AG08396 (cell line): ENCODE results near the gene CCDC71.

Experiments
- DNase-seq: peaks from one replicate; pipeline ENCODE4 v3.0.0; 2012; ENCODE audit warnings: low spot score, mixed read lengths

Gene CCDC71

DNA sequence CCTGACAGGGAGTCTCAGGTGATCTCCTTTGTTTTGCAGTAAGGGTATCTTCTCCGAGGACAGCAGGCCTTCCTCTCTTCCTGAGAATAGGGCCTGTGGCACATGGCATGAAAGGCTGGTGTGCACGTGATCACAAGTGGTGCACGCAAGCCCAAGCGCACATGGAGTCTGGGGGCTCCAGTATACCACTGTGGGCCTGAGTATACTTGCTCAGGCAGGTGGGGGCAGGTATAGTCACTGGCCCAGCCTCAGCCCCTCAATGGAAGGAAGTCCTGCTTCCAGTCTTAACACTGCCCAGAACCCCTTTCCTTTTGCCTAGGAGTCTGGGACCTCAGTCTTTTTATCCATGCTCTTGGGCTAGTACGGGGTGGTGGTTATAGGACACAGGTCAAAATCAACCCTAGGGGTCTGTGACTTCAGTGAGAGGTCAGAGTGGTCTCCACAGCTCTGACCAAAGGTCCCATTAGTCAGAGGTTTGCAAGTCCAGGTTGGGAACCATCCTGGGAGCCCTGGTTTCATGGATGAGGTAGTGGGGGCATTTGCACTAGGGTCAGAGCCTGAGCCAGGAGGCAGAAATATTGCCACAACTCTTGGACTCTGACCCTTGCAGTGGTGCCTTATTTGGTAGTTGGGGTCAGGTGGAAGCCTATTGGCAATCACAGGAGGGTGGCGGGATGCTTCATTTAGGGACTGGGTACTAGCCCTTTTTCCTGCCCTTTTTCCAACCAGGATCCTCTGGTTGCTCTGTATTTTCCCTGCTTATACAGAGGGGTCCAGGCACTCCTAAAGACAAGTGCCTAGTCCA lies 823 bp upstream of the CCDC71 start:
- DNase-seq = no peak

GRCh38 chr3:49164983-49165720 lies 979 bp downstream of the CCDC71 start:
- peak; percentile 35 for DNase-seq

- DNase-seq = no peak
Measured at GRCh38 chr3:49163609-49164008, 2.5 kb downstream of the CCDC71 start.

GRCh38 chr3:49162751-49163419 lies 3.2 kb downstream of the CCDC71 start:
- no peak for DNase-seq

GRCh38 chr3:49161808-49162530 lies 4.2 kb downstream of the CCDC71 start:
- no peak for DNase-seq

DNA sequence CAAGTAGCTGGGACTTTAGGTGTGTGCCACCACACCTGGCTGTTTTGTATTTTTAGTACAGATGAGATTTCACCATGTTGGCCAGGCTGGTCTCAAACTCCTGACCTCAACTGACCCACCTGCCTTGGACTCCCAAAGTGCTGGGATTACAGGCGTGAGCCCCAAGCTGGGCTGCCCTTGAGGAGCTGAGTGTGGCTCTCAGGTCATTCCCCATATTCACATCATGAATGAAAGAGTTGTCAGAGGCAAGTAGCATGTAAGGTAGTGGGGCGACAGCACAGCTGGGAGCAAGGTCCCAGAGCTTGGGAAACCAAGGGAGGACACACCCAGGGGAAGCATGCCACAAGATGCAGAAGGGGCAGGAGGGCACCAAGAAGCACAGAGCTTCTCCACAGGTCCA lies 4.9 kb downstream of the CCDC71 start:
- no peak for DNase-seq

DNA sequence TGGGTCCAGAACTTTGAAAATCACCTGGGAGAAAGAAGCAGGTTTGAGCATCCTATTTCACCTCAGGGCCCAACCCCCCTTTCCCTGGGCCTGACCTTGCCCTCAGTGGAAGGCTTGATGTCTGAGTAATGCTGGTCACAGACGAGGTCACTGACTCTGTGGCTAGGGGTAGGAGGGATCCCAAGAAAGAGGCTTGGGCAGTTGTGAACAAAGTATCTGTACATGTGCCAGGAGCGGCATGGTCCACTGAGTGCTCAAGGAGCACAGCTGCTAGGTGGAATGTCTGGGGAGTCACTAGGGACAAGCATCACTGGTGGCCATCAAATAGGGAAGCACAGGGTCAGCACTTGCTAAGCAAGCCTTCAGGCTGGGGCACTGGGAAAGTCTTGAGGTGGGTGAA lies 7.3 kb downstream of the CCDC71 start:
- no peak for DNase-seq

DNA sequence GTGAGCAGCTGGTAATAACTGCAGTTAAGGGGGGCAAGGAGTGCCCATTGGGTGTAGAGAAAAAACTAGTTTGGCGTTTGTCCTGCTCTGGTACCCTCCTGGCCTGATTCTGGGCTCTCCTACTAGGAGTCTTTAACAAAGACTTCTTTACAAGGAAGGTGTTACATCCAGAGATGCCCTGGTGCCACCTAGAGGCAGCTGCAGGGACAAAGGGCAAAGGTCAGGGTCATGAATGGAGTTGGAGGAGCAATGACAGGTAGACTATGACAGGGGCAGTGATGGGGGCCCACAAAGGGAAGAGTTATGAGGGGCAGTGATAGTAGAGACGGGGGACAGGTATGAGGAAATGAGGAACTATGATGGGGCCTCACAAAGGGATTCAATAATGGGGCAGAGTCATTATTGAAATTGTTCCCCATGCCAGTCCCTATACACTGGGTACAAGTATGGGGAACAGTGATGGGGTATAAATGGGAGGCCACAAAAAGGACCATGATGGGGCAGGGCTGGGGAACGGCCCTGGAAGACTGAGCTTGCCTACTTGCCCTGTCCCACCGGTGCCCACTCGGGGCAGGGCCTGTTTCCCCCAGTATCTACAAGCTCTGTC lies 7.9 kb downstream of the CCDC71 start:
- DNase-seq = no peak

GRCh38 chr3:49157289-49157688 lies 8.8 kb downstream of the CCDC71 start:
- DNase-seq = no peak

DNA sequence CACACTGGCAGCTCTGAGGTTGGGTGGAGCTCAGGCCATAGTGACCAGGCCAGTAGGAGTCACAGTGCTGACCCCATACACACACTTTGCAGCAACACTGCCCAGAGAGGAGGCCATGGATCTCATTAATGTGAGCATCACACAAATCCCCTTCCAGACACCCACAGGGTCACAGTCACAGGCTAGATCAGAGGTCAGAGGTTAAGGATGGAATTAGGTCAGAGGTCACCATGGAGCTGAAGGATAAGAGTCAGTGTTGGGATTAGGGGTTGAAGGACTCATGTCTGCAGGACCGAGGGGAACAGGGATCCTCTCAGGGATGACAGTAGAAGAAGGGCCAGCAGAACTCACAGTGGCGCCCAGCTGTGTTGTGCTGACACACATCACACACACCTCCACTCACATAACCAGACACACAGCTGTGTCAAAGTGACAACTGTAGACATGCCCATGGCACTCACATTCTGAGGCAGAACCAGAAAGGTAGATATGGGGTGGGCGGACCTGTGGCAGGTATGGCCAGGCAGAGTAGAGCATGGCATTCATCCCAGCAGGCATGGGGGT lies 12.7 kb downstream of the CCDC71 start:
- no peak for DNase-seq

GRCh38 chr3:49151610-49152009 lies 14.5 kb downstream of the CCDC71 start:
- DNase-seq = no peak

DNA sequence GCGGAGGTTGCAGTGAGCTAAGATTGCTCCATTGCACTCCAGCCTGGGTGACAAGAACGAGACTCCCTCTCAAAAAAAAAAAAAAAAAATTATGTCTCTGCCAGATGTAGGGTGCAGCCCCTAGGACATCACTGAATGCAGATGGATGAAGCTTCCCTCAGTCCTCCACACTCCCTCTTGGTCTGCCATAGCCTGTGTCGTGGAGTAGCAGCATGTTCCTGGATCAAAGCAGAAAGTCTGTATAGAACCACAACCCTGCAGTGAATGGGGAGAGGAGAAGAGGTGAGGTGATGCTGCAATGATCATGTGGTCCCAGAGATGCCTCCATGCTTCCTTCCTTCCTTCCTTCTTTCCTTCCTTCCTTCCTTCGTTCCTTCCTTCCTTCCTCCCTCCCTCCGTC lies 18.0 kb downstream of the CCDC71 start:
- no peak for DNase-seq

GRCh38 chr3:49140080-49140479 lies 26.1 kb downstream of the CCDC71 start:
- DNase-seq = no peak

GRCh38 chr3:49135499-49135898 lies 30.6 kb downstream of the CCDC71 start:
- no peak for DNase-seq

DNA sequence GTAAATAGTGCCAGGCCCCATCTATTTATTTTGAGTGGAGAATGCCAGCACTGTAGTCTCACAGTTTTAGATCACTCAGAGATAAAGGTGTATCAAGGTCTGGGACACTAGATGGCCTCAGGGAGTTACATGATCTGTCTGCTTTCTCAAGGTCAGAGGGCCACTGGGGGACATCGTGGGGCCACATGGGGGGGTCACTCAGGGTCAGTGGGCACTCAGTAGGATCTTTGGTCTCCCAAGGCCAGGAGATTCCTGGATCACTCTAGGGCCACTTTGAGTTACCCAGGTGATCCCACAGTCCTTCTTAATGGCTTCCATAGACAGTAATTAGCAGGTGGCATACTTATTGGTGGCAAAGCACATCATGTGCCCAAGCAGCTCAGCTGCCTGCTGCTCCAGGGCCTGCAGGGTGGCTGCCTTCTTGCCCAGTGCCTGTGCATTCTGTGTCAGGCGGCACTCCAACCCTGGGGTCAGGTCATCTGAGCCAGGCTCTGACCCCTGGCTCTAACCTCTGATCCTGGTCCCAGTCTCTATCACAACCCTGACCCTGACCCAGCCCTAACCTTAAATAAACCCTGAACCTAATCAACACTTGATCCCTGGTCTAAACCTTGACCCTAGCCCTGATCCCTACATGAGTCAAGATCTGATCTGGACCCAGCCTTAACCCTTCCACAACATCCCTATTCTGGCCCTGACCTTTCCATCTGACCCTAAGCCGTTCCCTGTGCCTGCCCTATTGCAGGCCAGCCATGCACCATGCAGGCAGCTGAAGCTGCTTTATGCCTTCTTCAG lies 31.5 kb downstream of the CCDC71 start:
- DNase-seq = no peak

DNA sequence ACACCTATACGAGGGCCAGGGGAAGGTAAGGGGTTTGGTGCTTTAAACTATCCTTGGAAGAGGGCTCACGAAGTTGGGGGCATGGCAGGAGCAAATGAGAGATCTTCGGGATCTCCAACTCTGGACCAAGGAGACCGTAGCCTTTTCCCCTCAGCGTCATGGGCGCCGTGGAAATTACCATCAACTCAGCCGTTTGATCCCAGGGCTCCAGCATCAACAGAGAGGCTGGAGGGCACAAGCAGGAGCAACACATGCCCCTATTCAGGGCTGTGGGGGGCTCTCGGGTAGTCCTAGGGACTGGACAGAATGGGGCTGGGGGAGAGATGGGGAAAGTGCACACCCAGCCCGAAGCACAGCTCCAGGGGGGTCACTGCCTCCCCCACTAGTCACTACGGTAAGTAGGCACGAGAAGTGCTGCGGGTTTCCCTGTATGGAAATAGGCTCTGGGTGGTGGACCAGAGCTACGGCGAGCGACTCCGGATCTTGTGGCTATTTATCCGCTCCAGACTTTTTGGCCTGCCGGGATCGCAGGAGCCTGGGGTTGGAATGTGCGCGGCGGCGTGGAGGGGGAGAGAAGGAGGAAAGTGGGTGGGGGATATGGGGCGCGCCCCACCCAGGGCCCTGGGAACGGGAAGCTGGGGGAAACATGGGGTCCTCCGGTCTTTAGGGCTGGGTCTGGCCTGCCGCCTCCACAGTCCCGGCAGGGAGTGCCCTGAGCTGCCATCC lies 32.7 kb downstream of the CCDC71 start:
- peak; percentile 90 for DNase-seq

DNA sequence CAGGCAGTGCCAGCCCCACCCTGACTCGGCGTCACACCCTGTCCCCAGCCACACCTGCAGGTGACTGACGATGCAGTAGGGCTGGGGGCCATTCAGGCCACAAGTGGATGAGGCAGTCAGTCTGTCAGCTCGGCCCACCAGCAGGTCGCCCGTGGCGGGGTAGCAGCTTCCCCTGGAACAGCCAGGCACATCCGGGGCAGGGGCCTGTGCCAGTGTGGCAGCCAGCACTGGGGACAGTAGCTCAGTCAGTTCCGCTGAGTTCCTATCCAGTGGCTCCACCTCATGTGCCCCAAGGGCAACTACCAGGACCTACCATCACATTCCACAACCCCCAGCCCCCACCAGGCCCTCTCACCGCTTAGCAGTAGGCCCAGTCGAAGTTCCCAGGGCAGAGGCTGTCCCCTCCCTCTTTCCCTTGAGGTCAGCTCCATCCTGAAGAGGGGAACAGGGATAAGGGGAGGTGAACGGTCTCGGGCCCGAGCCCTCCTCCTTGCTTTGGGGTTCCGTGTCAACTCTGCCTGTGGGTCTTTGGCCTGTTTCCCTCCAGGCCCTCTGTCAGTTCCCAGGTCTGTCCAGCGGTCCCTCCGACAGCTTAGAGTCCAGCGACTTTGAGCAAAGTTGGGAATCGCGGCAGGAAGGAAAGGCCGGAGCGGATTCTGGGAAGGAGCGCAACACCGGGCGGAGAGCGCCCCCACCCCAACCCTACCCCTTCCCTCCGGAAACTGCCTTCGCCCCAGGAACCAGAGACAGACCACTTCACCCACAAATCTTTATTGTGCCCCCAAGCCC lies 33.5 kb downstream of the CCDC71 start, which contains the start of gene LAMB2:
Gene LAMB2 (minus strand): TSS at position 614 of the 789 bp plus-strand sequence. CDS start 183 bp downstream, at position 431.
- peak; percentile 83 for DNase-seq

GRCh38 chr3:49132073-49132436 lies 34.1 kb downstream of the CCDC71 start:
- no peak for DNase-seq

DNA sequence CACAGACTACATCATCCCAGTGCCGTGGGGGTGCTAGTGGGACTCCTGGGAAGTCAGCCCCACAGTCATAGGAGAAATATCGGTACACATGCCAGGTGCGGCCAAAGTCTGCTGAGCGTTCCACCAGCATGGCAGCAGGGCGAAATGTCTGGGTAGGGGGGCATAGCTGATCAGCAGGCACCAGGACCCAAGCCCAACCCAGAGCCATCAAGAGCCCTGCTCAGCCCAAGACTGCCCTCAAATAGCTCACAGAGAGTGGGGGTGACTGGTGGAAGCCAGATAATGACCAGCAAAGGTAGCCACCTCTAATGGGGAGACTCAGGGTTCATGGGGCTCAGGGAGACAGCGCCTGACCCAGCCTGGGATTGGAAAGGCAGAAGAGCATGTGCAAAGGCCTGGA lies 34.6 kb downstream of the CCDC71 start:
- DNase-seq = no peak
